Activated CD8-positive, alpha-beta memory T cell treated with anti-CD3 and anti-CD28 coated beads, Interleukin-2, amount 10 ng/mL, durations not matched to agents 7 days and 5 days (primary cell): Measurements from ENCODE around the gene PROC. TPM values are rescaled to one million over a fixed set of nuclear protein-coding genes. Genes with fewer than 3 reads are reported as not detected.

Experiments used
- ATAC-seq: fragments of 150-1000 bp; cut with Tn5 transposase; one replicate; pipeline ENCODE4 v1.10.0; 2021; ENCODE audit warnings: moderate library complexity
- CTCF ChIA-PET: fragments of 350-600 bp; sonication (Branson Sonifier 250); formaldehyde crosslinking; loops from one replicate; lab custom pipeline; 2021; ENCODE audit warnings: antibody characterized with exemption; lab: Charles Lee
- DNase-seq: peaks from one replicate; pipeline ENCODE4 v3.0.0-alpha.2; 2020
- H3K27ac Mint-ChIP-seq: one replicate; pipeline ENCODE4 v1.8.0; 2021; ENCODE audit warnings: mild to moderate bottlenecking, mixed read lengths
- H3K27me3 Mint-ChIP-seq: one replicate; pipeline ENCODE4 v1.8.0; 2021; ENCODE audit warnings: mixed read lengths
- H3K36me3 Mint-ChIP-seq: one replicate; pipeline ENCODE4 v1.8.0; 2021; ENCODE audit warnings: mild to moderate bottlenecking, mixed read lengths
- H3K4me1 Mint-ChIP-seq: one replicate; pipeline ENCODE4 v1.8.0; 2021; ENCODE audit warnings: mixed read lengths
- H3K4me3 Mint-ChIP-seq: one replicate; pipeline ENCODE4 v1.8.0; 2021; ENCODE audit warnings: mild to moderate bottlenecking, moderate library complexity, mixed read lengths
- H3K9me3 Mint-ChIP-seq: one replicate; pipeline ENCODE4 v1.8.0; 2022; ENCODE audit warnings: low read depth, mixed read lengths
- total RNA-seq, 2 experiments: library from RNA; stranded (reverse); gene quantifications; one replicate each; pipeline ENCODE4 v1.2.3, GENCODE V29; 2021

Gene PROC
- total RNA-seq, 2 experiments from 2014 or later: 0.30 TPM; not detected in 1

GRCh38 chr2:127420039-127420864 is 2.0 kb downstream of the PROC start:
- H3K9me3 Mint-ChIP-seq: no peaks in the 10 kb centered on the region
- H3K27ac Mint-ChIP-seq: no peak overlapping the region
- peaks cover 44% of the 10 kb centered on the region for H3K27me3 Mint-ChIP-seq
- H3K36me3 Mint-ChIP-seq: no peaks in the 10 kb centered on the region
- H3K4me1 Mint-ChIP-seq: peaks cover 27% of the 10 kb centered on the region
- H3K4me3 Mint-ChIP-seq: no peak overlapping the region
- no peak for ATAC-seq
- no peak for DNase-seq
- CTCF ChIA-PET: interaction anchor here (1.1 to 1.3 kb wide), 2 partner anchors 60 to 96 kb away, joined by 3 to 4 read pairs; no protein-coding TSS in a partner anchor

GRCh38 chr2:127421116-127421800 is 3.0 kb downstream of the PROC start:
- ATAC-seq: no peak
- Mint-ChIP-seq H3K4me3 (no peak overlapping the region), H3K27ac (no peak overlapping the region), H3K36me3 (no peaks in the 10 kb centered on the region), H3K9me3 (no peaks in the 10 kb centered on the region), H3K27me3 (peaks cover 44% of the 10 kb centered on the region), H3K4me1 (peaks cover 22% of the 10 kb centered on the region)
- CTCF ChIA-PET: no interaction called here
- no peak for DNase-seq

- Mint-ChIP-seq H3K4me3 (no peak overlapping the region), H3K9me3 (no peaks in the 10 kb centered on the region), H3K36me3 (no peaks in the 10 kb centered on the region), H3K27ac (no peak overlapping the region), H3K27me3 (peaks cover 44% of the 10 kb centered on the region), H3K4me1 (peaks cover 15% of the 10 kb centered on the region)
- CTCF ChIA-PET: interaction anchor here (1.5 kb wide), 1 partner anchor 57 kb away, joined by 3 read pairs; no protein-coding TSS in a partner anchor
- ATAC-seq: no peak
- no peak for DNase-seq
Observed at GRCh38 chr2:127421871-127422558, 3.8 kb downstream of the PROC start.

- Mint-ChIP-seq H3K4me3 (peak overlapping the region; percentile 38), H3K36me3 (no peaks in the 10 kb centered on the region), H3K27ac (no peak overlapping the region), H3K27me3 (peaks cover 44% of the 10 kb centered on the region), H3K9me3 (no peaks in the 10 kb centered on the region), H3K4me1 (peaks cover 9% of the 10 kb centered on the region)
- CTCF ChIA-PET: interaction anchor here (0.8 to 1.5 kb wide), 3 partner anchors 9 to 57 kb away, joined by 3 to 4 read pairs (median 3); no protein-coding TSS in a partner anchor
- ATAC-seq: peak; percentile 50
- DNase-seq: no peak
Observed at GRCh38 chr2:127422559-127423477, 4.6 kb downstream of the PROC start.

GRCh38 chr2:127423478-127423843 is 5.2 kb downstream of the PROC start:
- Mint-ChIP-seq H3K9me3 (no peaks in the 10 kb centered on the region), H3K27me3 (peaks cover 44% of the 10 kb centered on the region), H3K4me3 (peak overlapping the region; percentile 14), H3K4me1 (peaks cover 9% of the 10 kb centered on the region), H3K36me3 (no peaks in the 10 kb centered on the region), H3K27ac (no peak overlapping the region)
- peak; percentile 50 for ATAC-seq
- CTCF ChIA-PET: interaction anchor here (0.8 to 1.5 kb wide), 3 partner anchors 9 to 56 kb away, joined by 3 to 4 read pairs (median 3); no protein-coding TSS in a partner anchor
- no peak for DNase-seq

GRCh38 chr2:127423880-127424279 is 5.7 kb downstream of the PROC start:
- Mint-ChIP-seq H3K36me3 (no peaks in the 10 kb centered on the region), H3K4me3 (no peak overlapping the region), H3K4me1 (peaks cover 9% of the 10 kb centered on the region), H3K27ac (no peak overlapping the region), H3K9me3 (no peaks in the 10 kb centered on the region), H3K27me3 (peaks cover 44% of the 10 kb centered on the region)
- ATAC-seq (no peak), DNase-seq (no peak)
- CTCF ChIA-PET: interaction anchor here (2.9 kb wide), 1 partner anchor 8 kb away, joined by 13 read pairs; no protein-coding TSS in a partner anchor

GRCh38 chr2:127424598-127425520 is 6.6 kb downstream of the PROC start:
- peaks cover 41% of the 10 kb centered on the region for H3K27me3 Mint-ChIP-seq
- CTCF ChIA-PET: interaction anchor here (2.9 kb wide), 1 partner anchor 9 kb away, joined by 13 read pairs; no protein-coding TSS in a partner anchor
- no peak overlapping the region for H3K4me3 Mint-ChIP-seq
- H3K36me3 Mint-ChIP-seq: no peaks in the 10 kb centered on the region
- ATAC-seq (no peak), DNase-seq (no peak)
- H3K4me1 Mint-ChIP-seq: peaks cover 9% of the 10 kb centered on the region
- no peaks in the 10 kb centered on the region for H3K9me3 Mint-ChIP-seq
- no peak overlapping the region for H3K27ac Mint-ChIP-seq

GRCh38 chr2:127425540-127426490 is 7.6 kb downstream of the PROC start:
- no peaks in the 10 kb centered on the region for H3K36me3 Mint-ChIP-seq
- H3K27me3 Mint-ChIP-seq: peaks cover 36% of the 10 kb centered on the region
- H3K4me1 Mint-ChIP-seq: peaks cover 9% of the 10 kb centered on the region
- DNase-seq (no peak), ATAC-seq (no peak)
- H3K4me3 Mint-ChIP-seq: no peak overlapping the region
- H3K27ac Mint-ChIP-seq: no peak overlapping the region
- no peaks in the 10 kb centered on the region for H3K9me3 Mint-ChIP-seq
- CTCF ChIA-PET: interaction anchor here (2.9 kb wide), 1 partner anchor 10 kb away, joined by 13 read pairs; no protein-coding TSS in a partner anchor

- Mint-ChIP-seq H3K9me3 (no peaks in the 10 kb centered on the region), H3K4me1 (peaks cover 9% of the 10 kb centered on the region), H3K27ac (no peak overlapping the region), H3K27me3 (peaks cover 29% of the 10 kb centered on the region), H3K36me3 (no peaks in the 10 kb centered on the region), H3K4me3 (no peak overlapping the region)
- CTCF ChIA-PET: interaction anchor here (2.9 kb wide), 1 partner anchor 11 kb away, joined by 13 read pairs; no protein-coding TSS in a partner anchor
- DNase-seq (no peak), ATAC-seq (no peak)
Observed at GRCh38 chr2:127426501-127427354, 8.5 kb downstream of the PROC start.

GRCh38 chr2:127427376-127428056 is 9.3 kb downstream of the PROC start:
- DNase-seq (no peak), ATAC-seq (no peak)
- no peaks in the 10 kb centered on the region for H3K36me3 Mint-ChIP-seq
- H3K27me3 Mint-ChIP-seq: peaks cover 24% of the 10 kb centered on the region
- peaks cover 6% of the 10 kb centered on the region for H3K4me1 Mint-ChIP-seq
- no peaks in the 10 kb centered on the region for H3K9me3 Mint-ChIP-seq
- H3K4me3 Mint-ChIP-seq: no peak overlapping the region
- CTCF ChIA-PET: no interaction called here
- no peak overlapping the region for H3K27ac Mint-ChIP-seq
